HCT116 (cell line): ENCODE results near the gene CAMK2D.

Experiments used
- POLR2A ChIP-seq: IDR thresholded peaks from 2 replicates; pipeline ENCODE4 v1.7.0; 2011; ENCODE audit warnings: borderline replicate concordance; ENCODE audit not compliant: insufficient read depth, insufficient read length; ENCODE audit errors: extremely low read depth
- POLR2AphosphoS5 ChIP-seq: IDR thresholded peaks from 2 replicates; pipeline ENCODE4 v1.6.1; 2011; ENCODE audit warnings: mild to moderate bottlenecking, low read depth, low read length, moderate library complexity
- ZFX ChIP-seq: fragments of 450-650 bp; IDR thresholded peaks from 2 replicates; pipeline ENCODE4 v1.6.1; 2017
- TF ChIP-seq, protein P1 (sequence below), 3 experiments: fragments of 200-600 bp in 1 of 3; sonication (generic) in 1 of 3; IDR thresholded peaks in 2 of 3; conservative IDR thresholded peaks in 1 of 3; 2 replicates each; pipeline ENCODE4 v1.5.1; 2012 to 2017; ENCODE audit warnings: low read depth in 2 of 3, low read length in 2 of 3, antibody characterized with exemption in 1 of 3, borderline replicate concordance in 1 of 3, control low read depth in 1 of 3, mild to moderate bottlenecking in 1 of 3, mixed read lengths in 1 of 3, mixed run types in 1 of 3, moderate library complexity in 1 of 3; ENCODE audit not compliant: insufficient read depth in 1 of 3

DNA sequence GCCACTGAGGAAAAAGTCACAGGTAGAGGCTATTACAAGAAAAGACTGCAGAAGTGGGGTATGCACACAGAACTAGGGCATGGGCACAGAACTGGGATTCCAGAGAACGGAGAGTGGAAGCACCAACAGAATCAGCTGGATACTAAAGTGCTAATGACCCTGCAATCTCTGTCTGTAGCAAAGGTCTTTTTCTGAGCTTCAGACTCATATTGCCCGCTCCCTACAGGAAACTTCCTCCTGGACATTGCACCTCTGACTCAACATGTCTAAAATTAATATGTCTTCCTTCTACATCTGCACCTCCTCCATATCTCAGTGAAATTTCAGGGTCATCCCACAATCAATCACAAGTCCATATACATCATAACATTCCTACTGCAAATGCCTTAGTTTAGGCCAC is 5.3 kb upstream of the CAMK2D start:
- TF ChIP-seq, protein P1, sequence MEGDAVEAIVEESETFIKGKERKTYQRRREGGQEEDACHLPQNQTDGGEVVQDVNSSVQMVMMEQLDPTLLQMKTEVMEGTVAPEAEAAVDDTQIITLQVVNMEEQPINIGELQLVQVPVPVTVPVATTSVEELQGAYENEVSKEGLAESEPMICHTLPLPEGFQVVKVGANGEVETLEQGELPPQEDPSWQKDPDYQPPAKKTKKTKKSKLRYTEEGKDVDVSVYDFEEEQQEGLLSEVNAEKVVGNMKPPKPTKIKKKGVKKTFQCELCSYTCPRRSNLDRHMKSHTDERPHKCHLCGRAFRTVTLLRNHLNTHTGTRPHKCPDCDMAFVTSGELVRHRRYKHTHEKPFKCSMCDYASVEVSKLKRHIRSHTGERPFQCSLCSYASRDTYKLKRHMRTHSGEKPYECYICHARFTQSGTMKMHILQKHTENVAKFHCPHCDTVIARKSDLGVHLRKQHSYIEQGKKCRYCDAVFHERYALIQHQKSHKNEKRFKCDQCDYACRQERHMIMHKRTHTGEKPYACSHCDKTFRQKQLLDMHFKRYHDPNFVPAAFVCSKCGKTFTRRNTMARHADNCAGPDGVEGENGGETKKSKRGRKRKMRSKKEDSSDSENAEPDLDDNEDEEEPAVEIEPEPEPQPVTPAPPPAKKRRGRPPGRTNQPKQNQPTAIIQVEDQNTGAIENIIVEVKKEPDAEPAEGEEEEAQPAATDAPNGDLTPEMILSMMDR (IDR thresholded peaks at IDR 0.05 in 2 of 3, conservative IDR thresholded peaks at IDR 0.05 in 1 of 3; ENCODE audit: borderline replicate concordance in 1 of 3, insufficient read depth in 1 of 3, low read depth in 2 of 3, low read length in 2 of 3): no peak
- TF ChIP-seq ZFX (no peak), POLR2A (no peak), POLR2AphosphoS5 (no peak)
